GM12878 (cell line): ENCODE results near the gene UBAC2. TPM values are rescaled to one million over a fixed set of nuclear protein-coding genes. Genes with fewer than 3 reads are reported as not detected.

Source experiments
- ASH2L ChIP-seq: fragments of 300-600, 200-600 bp; sonication (generic); IDR thresholded peaks from 2 replicates; pipeline ENCODE4 v1.6.1; 2017; ENCODE audit warnings: low read depth, mild to moderate bottlenecking, borderline replicate concordance
- CEBPZ ChIP-seq: fragments of 150-350 bp; IDR thresholded peaks from 2 replicates; pipeline ENCODE4 v1.6.1; 2016; ENCODE audit warnings: low read depth, low read length
- CUX1 ChIP-seq: IDR thresholded peaks from 2 replicates; pipeline ENCODE4 v1.6.1; 2012; ENCODE audit warnings: improper control_type of control experiment, low read depth, low read length; ENCODE audit not compliant: insufficient replicate concordance
- EP300 ChIP-seq, 2 experiments: fragments of 150-350 bp in 1 of 2; IDR thresholded peaks; 2 replicates each; pipeline ENCODE4 v1.6.1; 2011 to 2012; ENCODE audit warnings: low read depth in 2 of 2, low read length in 2 of 2, borderline replicate concordance in 1 of 2, improper control_type of control experiment in 1 of 2, inconsistent platforms in 1 of 2; ENCODE audit not compliant: control insufficient read depth in 1 of 2
- GATAD2B ChIP-seq: fragments of 450-650 bp; conservative IDR thresholded peaks from 2 replicates; pipeline ENCODE4 v1.6.1; 2017; ENCODE audit warnings: low read depth, mild to moderate bottlenecking, moderate library complexity
- IKZF1 ChIP-seq: fragments of 450-650 bp; conservative IDR thresholded peaks from 2 replicates; pipeline ENCODE4 v1.6.1; 2017; ENCODE audit warnings: antibody characterized with exemption, mild to moderate bottlenecking
- MEF2B ChIP-seq: fragments of 450-650 bp; IDR thresholded peaks from 2 replicates; pipeline ENCODE4 v1.6.1; 2018; ENCODE audit warnings: mild to moderate bottlenecking, moderate library complexity; ENCODE audit not compliant: partially characterized antibody, poor library complexity, severe bottlenecking
- NR2F1 ChIP-seq: fragments of 450-650 bp; conservative IDR thresholded peaks from 2 replicates; pipeline ENCODE4 v1.6.1; 2017; ENCODE audit warnings: mild to moderate bottlenecking
- PBX3 ChIP-seq: IDR thresholded peaks from 2 replicates; pipeline ENCODE4 v1.6.1; 2011; ENCODE audit warnings: mild to moderate bottlenecking, low read depth, low read length, moderate library complexity; ENCODE audit not compliant: insufficient replicate concordance
- PML ChIP-seq: IDR thresholded peaks from 2 replicates; pipeline ENCODE4 v1.6.1; 2012; ENCODE audit warnings: low read length, inconsistent platforms
- ZNF687 ChIP-seq: fragments of 450-650 bp; IDR thresholded peaks from 2 replicates; pipeline ENCODE4 v1.6.1; 2017; ENCODE audit warnings: mild to moderate bottlenecking, moderate library complexity
- polyA plus RNA-seq, 11 experiments: library from polyadenylated mRNA; depleted of rRNA in 4 of 11; unstranded in 6 of 11; stranded (reverse) in 5 of 11; fragments of >200 nt; fragmentation: Nextera tagmentation in 4 of 11; fragmentation: Illumina TruSeq in 1 of 11; extraction: Ambion mirVana in 4 of 11; extraction: Trizol in 1 of 11; gene quantifications; 1 replicate in 1 of 11; 2 replicates in 10 of 11; pipeline versions ENCODE4 v1.2.1 to v1.2.3, GENCODE V29; 2011 to 2016; ENCODE audit warnings: inconsistent platforms in 2 of 11, missing spikeins in 2 of 11, low read depth in 1 of 11
- total RNA-seq, 4 experiments: library from RNA; depleted of rRNA in 3 of 4; stranded (reverse); fragments of >200 nt in 3 of 4; fragmentation: Illumina TruSeq in 1 of 4; extraction: Trizol in 1 of 4; gene quantifications; 2 replicates each; pipeline versions ENCODE4 v1.2.1 to v1.2.3, GENCODE V29; 2013 to 2021

The UBAC2 gene
- total and polyA plus RNA-seq, 10 of the 15 experiments (the other 5 are each of a cell fraction or from before 2014, with no cell fraction given) = 3.0 to 54.6 (median 17.4) TPM

- TF ChIP-seq CEBPZ (no peak), ZNF687 (peak; percentile 43), CUX1 (peak; percentile 28), ASH2L (0 out of 2 replicates have a peak, but pooled peaks have one; percentile 45), IKZF1 (peak; percentile 85), PBX3 (peak; percentile 75), MEF2B (peak; percentile 78), EP300 (IDR thresholded peaks at IDR 0.05; ENCODE audit: borderline replicate concordance in 1 of 2, control insufficient read depth in 1 of 2, low read depth in 2 of 2, low read length in 2 of 2) (peak; percentile 43 to 83; a peak in 3 of 4 replicates), NR2F1 (peak; percentile 65), GATAD2B (no peak; the same call in 1 of the 2 replicates), PML (0 out of 2 replicates have a peak, but pooled peaks have one; percentile 53)
Measured at GRCh38 chr13:99356262-99357091, 155.8 kb downstream of the UBAC2 start (continued).
